WTC11 (cell line): ENCODE measurements around the gene ARHGAP26.

ENCODE experiments used
- AFF4 ChIP-seq: sonication (generic); formaldehyde crosslinking; IDR thresholded peaks from 2 replicates; pipeline ENCODE4 v1.8.1; 2023; ENCODE audit warnings: mild to moderate bottlenecking, missing genetic modification reagents, borderline replicate concordance
- ARID4B ChIP-seq: sonication (generic); formaldehyde crosslinking; IDR thresholded peaks from 2 replicates; pipeline ENCODE4 v1.8.0; 2023; ENCODE audit warnings: missing genetic modification reagents, mild to moderate bottlenecking, borderline replicate concordance
- ATF2 ChIP-seq: sonication (generic); formaldehyde crosslinking; IDR thresholded peaks from 2 replicates; pipeline ENCODE4 v1.8.1; 2022; ENCODE audit warnings: low read depth, missing genetic modification reagents, borderline replicate concordance
- CREM ChIP-seq: sonication (generic); formaldehyde crosslinking; IDR thresholded peaks from 2 replicates; pipeline ENCODE4 v1.8.1; 2022; ENCODE audit warnings: mild to moderate bottlenecking, missing genetic modification reagents, moderate library complexity
- CTCF ChIP-seq: fragments of 200-600 bp; IDR thresholded peaks from 2 replicates; pipeline ENCODE4 v1.8.0; 2022; ENCODE audit warnings: antibody characterized with exemption
- E2F1 ChIP-seq: sonication (generic); formaldehyde crosslinking; IDR thresholded peaks from 2 replicates; pipeline ENCODE4 v1.8.0; 2022; ENCODE audit warnings: mild to moderate bottlenecking, missing genetic modification reagents
- NR3C1 ChIP-seq: sonication (generic); formaldehyde crosslinking; conservative IDR thresholded peaks from 2 replicates; pipeline ENCODE4 v1.8.1; 2023; ENCODE audit warnings: low read depth, mild to moderate bottlenecking, missing genetic modification reagents
- SP1 ChIP-seq: sonication (generic); formaldehyde crosslinking; conservative IDR thresholded peaks from 2 replicates; pipeline ENCODE4 v1.8.1; 2022; ENCODE audit warnings: missing genetic modification reagents
- TCF7 ChIP-seq: sonication (generic); formaldehyde crosslinking; IDR thresholded peaks from 2 replicates; pipeline ENCODE4 v1.8.0; 2022; ENCODE audit warnings: mild to moderate bottlenecking, low read depth, missing genetic modification reagents, moderate library complexity
- ZNF425 ChIP-seq: fragments of 250-450 bp; sonication (Bioruptor Pico); conservative IDR thresholded peaks from 2 replicates; pipeline ENCODE4 v1.9.0; 2021; ENCODE audit warnings: mild to moderate bottlenecking

GRCh38 chr5:142913728-142914338, 143.7 kb downstream of the ARHGAP26 start:
- TF ChIP-seq E2F1 (CRISPR knock-in tag): no peak
- no peak for TF ChIP-seq AFF4 (CRISPR knock-in tag)
- TF ChIP-seq ZNF425 (CRISPR knock-in tag): no peak
- TF ChIP-seq SP1: no peak
- TF ChIP-seq CTCF: no peak
- no peak for TF ChIP-seq ARID4B (CRISPR knock-in tag)
- no peak for TF ChIP-seq TCF7
- TF ChIP-seq NR3C1 (CRISPR knock-in tag): no peak
- no peak for TF ChIP-seq ATF2 (CRISPR knock-in tag)
- TF ChIP-seq CREM (CRISPR knock-in tag): no peak
